ENCODE measurements around the gene TIAM1.

DNA sequence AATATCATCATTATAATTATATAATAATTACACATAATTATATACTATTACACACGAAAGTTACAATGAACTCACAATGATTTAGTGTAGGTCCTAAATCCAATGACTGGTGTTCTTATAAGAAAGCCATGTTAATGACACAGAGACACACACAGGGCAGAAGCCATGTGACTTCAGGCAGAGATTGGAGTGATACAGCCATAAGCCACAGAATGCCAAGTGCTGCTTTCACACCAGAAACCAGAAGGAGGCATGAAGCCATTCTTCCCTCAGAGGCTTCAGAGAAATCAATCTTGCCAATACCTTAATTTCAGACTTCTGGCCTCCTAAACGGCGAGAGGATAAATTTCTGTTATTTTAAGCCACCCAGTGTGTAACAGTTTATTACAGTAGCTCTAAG lies 158.4 kb downstream of the TIAM1 start:
- TF ChIP-seq POLR2A (IDR thresholded peaks at IDR 0.05) (no peak), EP300 (IDR thresholded peaks at IDR 0.05) (no peak)
- TF ChIP-seq, protein P1, sequence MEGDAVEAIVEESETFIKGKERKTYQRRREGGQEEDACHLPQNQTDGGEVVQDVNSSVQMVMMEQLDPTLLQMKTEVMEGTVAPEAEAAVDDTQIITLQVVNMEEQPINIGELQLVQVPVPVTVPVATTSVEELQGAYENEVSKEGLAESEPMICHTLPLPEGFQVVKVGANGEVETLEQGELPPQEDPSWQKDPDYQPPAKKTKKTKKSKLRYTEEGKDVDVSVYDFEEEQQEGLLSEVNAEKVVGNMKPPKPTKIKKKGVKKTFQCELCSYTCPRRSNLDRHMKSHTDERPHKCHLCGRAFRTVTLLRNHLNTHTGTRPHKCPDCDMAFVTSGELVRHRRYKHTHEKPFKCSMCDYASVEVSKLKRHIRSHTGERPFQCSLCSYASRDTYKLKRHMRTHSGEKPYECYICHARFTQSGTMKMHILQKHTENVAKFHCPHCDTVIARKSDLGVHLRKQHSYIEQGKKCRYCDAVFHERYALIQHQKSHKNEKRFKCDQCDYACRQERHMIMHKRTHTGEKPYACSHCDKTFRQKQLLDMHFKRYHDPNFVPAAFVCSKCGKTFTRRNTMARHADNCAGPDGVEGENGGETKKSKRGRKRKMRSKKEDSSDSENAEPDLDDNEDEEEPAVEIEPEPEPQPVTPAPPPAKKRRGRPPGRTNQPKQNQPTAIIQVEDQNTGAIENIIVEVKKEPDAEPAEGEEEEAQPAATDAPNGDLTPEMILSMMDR (IDR thresholded peaks at IDR 0.05): no peak
